K562 (cell line): ENCODE measurements around the gene PMPCB. TPM values are rescaled to one million over a fixed set of nuclear protein-coding genes. Genes with fewer than 3 reads are reported as not detected.

Experiments
- ARID3B ChIP-seq: fragments of 250-450 bp; sonication (Bioruptor Pico); IDR thresholded peaks from 2 replicates; pipeline ENCODE4 v1.4.0; 2020; ENCODE audit warnings: borderline replicate concordance
- ATF2 ChIP-seq: sonication (generic); formaldehyde crosslinking; IDR thresholded peaks from 2 replicates; pipeline ENCODE4 v1.8.1; 2022; ENCODE audit warnings: missing genetic modification reagents
- CBFB ChIP-seq: sonication (generic); formaldehyde crosslinking; IDR thresholded peaks from 2 replicates; pipeline ENCODE4 v1.4.0; 2020; ENCODE audit warnings: mild to moderate bottlenecking, missing genetic modification reagents
- DNMT1 ChIP-seq: fragments of 450-650 bp; IDR thresholded peaks from 2 replicates; pipeline ENCODE4 v1.6.1; 2016; ENCODE audit warnings: antibody characterized with exemption, mild to moderate bottlenecking
- E2F3 ChIP-seq: fragments of 250-450 bp; sonication (Bioruptor Pico); IDR thresholded peaks from 2 replicates; pipeline ENCODE4 v1.4.0; 2020; ENCODE audit warnings: mild to moderate bottlenecking
- FIP1L1 ChIP-seq: fragments of 200-400 bp; formaldehyde crosslinking; IDR thresholded peaks from 2 replicates; pipeline ENCODE4 v1.6.1; 2018; ENCODE audit warnings: mild to moderate bottlenecking, low read depth, low read length; ENCODE audit not compliant: poor library complexity, severe bottlenecking
- FOXP1 ChIP-seq: sonication (generic); formaldehyde crosslinking; IDR thresholded peaks from 2 replicates; pipeline ENCODE4 v1.8.0; 2022; ENCODE audit warnings: mild to moderate bottlenecking, missing genetic modification reagents
- HCFC1 ChIP-seq: IDR thresholded peaks from 2 replicates; pipeline ENCODE4 v1.6.1; 2012; ENCODE audit warnings: low read depth, low read length, improper control_type of control experiment
- MAX ChIP-seq: sonication (generic); formaldehyde crosslinking; IDR thresholded peaks from 2 replicates; pipeline ENCODE4 v1.9.0; 2022; ENCODE audit warnings: mild to moderate bottlenecking, missing genetic modification reagents
- MTA2 ChIP-seq: fragments of 450-650 bp; IDR thresholded peaks from 2 replicates; pipeline ENCODE4 v1.6.1; 2016; ENCODE audit warnings: low read depth
- NCOA1 ChIP-seq: fragments of 450-650 bp; IDR thresholded peaks from 2 replicates; pipeline ENCODE4 v1.6.1; 2016; ENCODE audit warnings: low read depth
- NFIC ChIP-seq: fragments of 450-650 bp; IDR thresholded peaks from 2 replicates; pipeline ENCODE4 v1.6.1; 2017; ENCODE audit warnings: mild to moderate bottlenecking, inconsistent platforms
- NR4A1 ChIP-seq, 2 experiments: fragments of 250-450 bp in 1 of 2; fragments of 450-650 bp in 1 of 2; sonication (Bioruptor Pico) in 1 of 2; IDR thresholded peaks; 2 replicates each; pipeline versions ENCODE4 v1.4.0 to v1.6.1; 2016 to 2020; ENCODE audit warnings: mild to moderate bottlenecking in 2 of 2, missing compliant biosample characterization in 1 of 2, missing genetic modification characterization in 1 of 2, moderate library complexity in 1 of 2
- PRMT5 ChIP-seq: sonication (generic); formaldehyde crosslinking; IDR thresholded peaks from 2 replicates; pipeline ENCODE4 v1.5.0; 2020; ENCODE audit warnings: missing genetic modification reagents
- PTBP1 ChIP-seq: fragments of 200-400 bp; formaldehyde crosslinking; IDR thresholded peaks from 2 replicates; pipeline ENCODE4 v1.6.1; 2017; ENCODE audit warnings: low read depth, low read length
- RBM17 ChIP-seq: fragments of 200-400 bp; formaldehyde crosslinking; IDR thresholded peaks from 2 replicates; pipeline ENCODE4 v1.6.1; 2017; ENCODE audit warnings: low read depth, mild to moderate bottlenecking, low read length, borderline replicate concordance
- SETDB1 ChIP-seq: IDR thresholded peaks from one replicate; pipeline ENCODE4 v1.6.1; 2012; ENCODE audit warnings: low read length, control low read depth, inconsistent platforms
- SMAD3 ChIP-seq: fragments of 450-650 bp; formaldehyde crosslinking; conservative IDR thresholded peaks from 2 replicates; pipeline ENCODE4 v1.4.0; 2020; ENCODE audit warnings: mild to moderate bottlenecking
- STAG1 ChIP-seq: sonication (generic); formaldehyde crosslinking; IDR thresholded peaks from 2 replicates; pipeline ENCODE4 v1.5.0; 2020; ENCODE audit warnings: missing genetic modification reagents, borderline replicate concordance
- TFAP4 ChIP-seq: sonication (generic); formaldehyde crosslinking; IDR thresholded peaks from 2 replicates; pipeline ENCODE4 v1.8.0; 2022; ENCODE audit warnings: missing genetic modification reagents, mild to moderate bottlenecking, moderate library complexity, borderline replicate concordance
- XRCC5 ChIP-seq: fragments of 200-400 bp; formaldehyde crosslinking; IDR thresholded peaks from 2 replicates; pipeline ENCODE4 v1.6.1; 2017; ENCODE audit warnings: low read depth, mild to moderate bottlenecking, low read length
- ZC3H8 ChIP-seq: fragments of 450-650 bp; IDR thresholded peaks from 2 replicates; pipeline ENCODE4 v1.6.1; 2017
- ZFP1 ChIP-seq: fragments of 450-650 bp; formaldehyde crosslinking; IDR thresholded peaks from 2 replicates; pipeline ENCODE4 v1.4.0; 2020; ENCODE audit warnings: mild to moderate bottlenecking, mixed read lengths
- ZKSCAN3 ChIP-seq: fragments of 250-450 bp; sonication (Bioruptor Pico); IDR thresholded peaks from 2 replicates; pipeline ENCODE4 v1.4.0; 2020
- ZNF263 ChIP-seq: sonication (generic); formaldehyde crosslinking; IDR thresholded peaks from 2 replicates; pipeline ENCODE4 v1.8.0; 2022; ENCODE audit warnings: mild to moderate bottlenecking, missing genetic modification reagents, borderline replicate concordance
- ZNF316 ChIP-seq: fragments of 450-650 bp; IDR thresholded peaks from 2 replicates; pipeline ENCODE4 v1.6.1; 2016
- ZNF584 ChIP-seq: fragments of 200-800 bp; sonication (Bioruptor generic); IDR thresholded peaks from 2 replicates; pipeline ENCODE4 v1.6.1; 2016; ENCODE audit warnings: low read depth, mild to moderate bottlenecking, missing genetic modification characterization, missing compliant biosample characterization
- polyA plus RNA-seq, 8 experiments: library from polyadenylated mRNA; depleted of rRNA in 4 of 8; stranded (reverse) in 5 of 8; unstranded in 3 of 8; fragments of >200 nt; fragmentation: Nextera tagmentation in 2 of 8; fragmentation: Illumina TruSeq in 1 of 8; extraction: Ambion mirVana in 2 of 8; extraction: Trizol in 1 of 8; gene quantifications; 2 replicates each; pipeline versions ENCODE4 v1.2.1 to v1.2.3, GENCODE V29; 2011 to 2014; ENCODE audit warnings: inconsistent platforms in 1 of 8, missing spikeins in 1 of 8
- total RNA-seq, 7 experiments: library from RNA; depleted of rRNA in 6 of 7; stranded (reverse); fragments of >200 nt in 6 of 7; fragmentation: Illumina TruSeq in 2 of 7; extraction: Trizol in 2 of 7; gene quantifications; 2 replicates each; pipeline versions ENCODE4 v1.2.1 to v1.2.3, GENCODE V29; 2011 to 2021; ENCODE audit warnings: low replicate concordance in 1 of 7

PMPCB gene
- total and polyA plus RNA-seq, 9 of the 15 experiments (the other 6 are each of a cell fraction or from before 2014, with no cell fraction given) = 61.2 to 209 (median 105) TPM

- TF ChIP-seq PTBP1 (no peak), ATF2 (CRISPR knock-in tag) (no peak), FOXP1 (CRISPR knock-in tag) (peak; percentile 36; the same call in 1 of the 2 replicates), FIP1L1 (no peak), TFAP4 (peak; percentile 57; the same call in 1 of the 2 replicates), ARID3B (CRISPR knock-in tag) (no peak), NFIC (peak; percentile 52), MTA2 (no peak), HCFC1 (peak; percentile 69), SMAD3 (0 out of 2 replicates have a peak, but pooled peaks have one; percentile 8), CBFB (CRISPR knock-in tag) (no peak), ZC3H8 (no peak), RBM17 (no peak), SETDB1 (no peak), E2F3 (CRISPR knock-in tag) (no peak), ZFP1 (no peak), ZNF316 (peak; percentile 97), MAX (CRISPR knock-in tag) (no peak), NCOA1 (peak; percentile 95), STAG1 (no peak), ZKSCAN3 (CRISPR knock-in tag) (no peak), DNMT1 (no peak), XRCC5 (peak; percentile 15; the same call in 1 of the 2 replicates), NR4A1 (CRISPR knock-in tag; IDR thresholded peaks at IDR 0.05) (no peak), NR4A1 (tag; IDR thresholded peaks at IDR 0.05) (no peak), ZNF263 (CRISPR knock-in tag) (peak; percentile 57; the same call in 1 of the 2 replicates), PRMT5 (no peak), ZNF584 (CRISPR knock-in tag) (no peak)
Measured at GRCh38 chr7:103347507-103348267, 50.5 kb downstream of the PMPCB start, which contains the start of gene PSMC2 (continued).
